GM18499 (cell line): ENCODE data around the gene SLC25A41.

ENCODE experiments used
- ATAC-seq: cut with Tn5 transposase; IDR thresholded peaks from one replicate; pipeline ENCODE4 v1.9.1; 2021; ENCODE audit warnings: moderate number of reproducible peaks; ENCODE audit not compliant: insufficient read depth, unreplicated experiment

The SLC25A41 gene

DNA sequence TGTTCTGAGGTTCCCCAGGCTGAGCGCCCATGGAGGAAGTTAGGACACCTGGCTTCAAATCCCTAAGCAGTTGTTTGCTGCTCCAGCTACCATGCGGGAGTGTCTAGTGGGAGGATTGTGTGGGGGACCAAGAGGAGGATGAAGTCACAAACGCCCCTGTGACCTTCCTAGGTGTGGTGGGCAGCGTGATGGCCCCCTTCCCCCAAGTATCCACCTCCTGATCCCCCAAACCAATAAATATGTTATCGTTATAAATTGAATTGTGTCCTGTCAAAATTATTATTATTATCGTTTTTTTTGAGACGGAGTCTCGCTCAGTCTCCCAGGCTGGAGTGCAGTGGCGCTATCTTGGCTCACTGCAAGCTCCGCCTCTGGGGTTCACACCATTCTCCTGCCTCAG, at the start of gene SLC25A41:
Gene SLC25A41 (minus strand): TSS at position 101 of the 400 bp plus-strand sequence. CDS start 70 bp downstream, at position 31.
- ATAC-seq = no peak

DNA sequence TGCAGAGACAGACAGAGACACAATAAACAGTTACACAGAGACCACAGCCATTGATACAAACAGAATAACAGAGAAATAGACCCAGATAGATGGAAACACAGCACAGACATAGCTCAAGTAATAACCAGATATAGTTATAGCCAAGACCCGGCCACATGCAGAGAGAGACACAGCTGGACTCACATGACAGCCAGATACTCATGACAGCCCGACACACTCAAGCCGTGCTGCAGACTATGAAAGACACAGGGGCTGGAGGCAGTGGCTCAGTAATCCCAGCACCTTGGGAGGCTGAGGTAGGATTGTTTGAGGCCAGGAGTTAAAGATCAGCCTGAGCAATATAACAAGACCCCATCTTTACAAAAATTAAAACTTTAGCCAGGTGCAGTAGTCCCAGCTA, 49.7 kb upstream of the SLC25A41 start:
- no peak for ATAC-seq

DNA sequence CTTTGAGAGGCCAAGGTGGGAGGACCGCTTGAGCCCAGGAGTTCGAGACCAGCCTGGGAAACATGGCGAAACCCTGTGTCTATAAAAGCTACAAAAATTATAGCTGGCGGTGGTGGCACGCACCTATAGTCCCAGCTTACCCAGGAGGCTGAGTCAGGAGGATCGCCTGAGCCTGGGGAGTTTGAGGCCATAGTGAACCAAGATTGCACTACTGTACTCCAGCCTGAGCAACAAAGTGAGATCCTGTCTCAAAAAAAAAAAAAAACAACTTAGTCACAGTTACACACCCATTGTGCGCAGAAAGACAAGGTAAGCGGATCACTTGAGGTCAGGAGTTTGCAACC, 48.8 kb upstream of the SLC25A41 start:
- ATAC-seq = no peak

DNA sequence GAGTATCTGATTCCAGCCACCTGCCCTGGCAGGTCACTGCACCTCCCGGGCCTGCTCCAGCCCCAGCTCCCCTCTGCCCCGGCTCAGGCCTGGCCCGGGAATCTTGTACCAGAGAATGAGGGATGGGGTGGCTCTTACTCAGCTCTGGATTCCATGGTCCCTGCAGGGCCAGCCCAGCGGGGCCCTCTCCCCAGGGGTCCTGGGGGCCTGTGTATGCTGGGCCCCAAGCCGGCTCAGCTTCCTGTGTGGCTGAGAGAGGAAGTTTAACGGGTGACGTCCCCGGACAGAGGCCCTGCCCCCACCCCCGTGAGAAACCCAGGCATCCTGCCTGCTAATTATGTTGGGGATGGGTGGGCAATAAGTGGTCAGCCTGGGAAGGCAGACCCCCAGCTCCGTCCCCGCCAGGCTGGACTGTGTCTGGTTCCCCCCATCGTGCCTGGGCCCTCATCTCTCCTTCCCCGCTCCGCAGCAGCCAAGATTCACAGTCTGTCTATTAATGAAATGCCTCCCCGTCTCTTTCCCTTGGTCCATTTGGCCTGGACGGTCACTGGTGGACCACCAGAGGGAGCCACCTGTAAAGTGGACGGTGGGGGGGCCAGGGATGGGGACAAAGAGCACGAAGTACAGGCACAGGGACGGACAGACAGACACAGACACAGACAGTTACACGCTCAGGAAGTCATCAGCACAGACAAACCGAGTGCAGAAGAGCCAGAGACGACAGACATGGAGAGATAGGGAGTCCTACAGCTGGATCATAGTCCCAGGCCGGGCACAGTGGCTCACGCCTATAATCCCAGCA, 48.2 kb upstream of the SLC25A41 start, which contains the start of gene DENND1C:
Gene DENND1C (minus strand): TSS at position 247 of the 802 bp plus-strand sequence. CDS start 92 bp downstream, at position 155.
- ATAC-seq = no peak

DNA sequence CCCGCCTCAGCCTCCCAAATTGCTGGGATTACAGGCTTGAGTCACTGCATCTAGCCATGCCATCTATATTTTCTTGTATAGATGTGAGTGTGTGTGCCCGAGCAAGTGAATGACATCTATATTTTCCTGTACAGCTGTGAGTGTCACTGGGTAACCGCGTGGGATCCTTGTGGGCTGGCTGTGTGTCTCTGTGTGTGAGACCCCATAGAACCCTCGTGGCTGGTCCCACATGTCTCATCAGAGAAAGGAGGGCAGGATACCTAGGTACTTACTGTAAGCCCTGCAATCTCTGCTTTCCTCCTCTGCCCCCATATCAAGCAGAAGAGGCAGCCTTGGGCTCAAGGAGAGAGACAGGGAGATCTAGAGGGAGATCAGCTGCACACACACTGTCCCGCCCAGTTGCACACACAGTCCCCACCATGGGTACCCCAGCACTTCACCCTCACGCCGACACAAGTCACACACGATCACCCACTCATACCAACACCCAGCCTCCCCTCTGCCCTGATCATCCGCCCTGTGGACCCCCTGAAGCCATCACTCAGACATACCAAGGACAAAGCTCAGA, 47.4 kb upstream of the SLC25A41 start:
- ATAC-seq = no peak

DNA sequence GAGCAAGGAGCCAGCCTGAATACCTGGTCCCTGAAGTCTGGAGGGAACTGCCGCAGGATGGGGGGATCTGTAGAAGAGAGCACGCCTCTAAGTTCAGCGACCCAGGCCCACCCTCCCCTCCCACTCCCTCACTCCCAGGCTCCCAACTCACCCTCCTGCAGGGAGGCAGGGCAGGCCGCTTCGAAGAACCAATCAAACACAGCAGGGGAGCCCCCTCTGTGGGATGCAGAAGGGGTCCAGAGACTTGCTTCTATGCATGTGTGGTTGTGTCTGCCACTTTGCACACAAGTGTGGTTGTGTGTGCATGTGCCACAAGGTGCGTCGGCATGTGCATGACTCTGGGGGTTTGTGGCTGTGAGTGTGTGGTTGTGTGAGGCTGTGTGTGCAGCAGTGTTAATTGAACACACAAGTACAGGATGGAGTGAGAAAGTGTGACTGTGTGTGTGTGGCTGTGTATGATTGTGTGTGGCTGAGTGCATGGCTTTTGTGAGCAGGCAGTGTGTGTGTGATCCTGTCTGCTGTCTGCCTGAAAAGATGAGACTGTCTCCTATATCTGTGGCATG, 46.4 kb upstream of the SLC25A41 start:
- ATAC-seq = no peak

DNA sequence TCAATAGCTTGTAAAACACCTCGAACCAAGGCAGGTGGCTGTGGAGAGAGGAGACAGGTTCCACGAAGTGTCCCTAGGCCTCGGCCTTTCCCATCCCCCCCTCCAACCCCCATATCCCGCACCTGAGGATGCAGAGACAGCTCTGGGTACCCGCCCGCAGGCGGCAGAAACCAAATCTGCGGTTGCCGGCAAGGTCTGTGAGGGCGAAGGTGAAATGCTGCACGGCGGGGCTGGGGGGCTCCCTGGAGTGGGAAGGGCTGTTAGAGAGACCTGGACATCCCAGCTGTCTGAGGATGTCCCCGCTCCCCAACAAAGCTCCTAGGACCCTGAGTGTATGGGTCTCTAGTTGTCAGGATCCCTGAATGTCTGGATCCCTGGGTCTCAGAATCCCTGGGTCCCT, 45.3 kb upstream of the SLC25A41 start:
- ATAC-seq = no peak

DNA sequence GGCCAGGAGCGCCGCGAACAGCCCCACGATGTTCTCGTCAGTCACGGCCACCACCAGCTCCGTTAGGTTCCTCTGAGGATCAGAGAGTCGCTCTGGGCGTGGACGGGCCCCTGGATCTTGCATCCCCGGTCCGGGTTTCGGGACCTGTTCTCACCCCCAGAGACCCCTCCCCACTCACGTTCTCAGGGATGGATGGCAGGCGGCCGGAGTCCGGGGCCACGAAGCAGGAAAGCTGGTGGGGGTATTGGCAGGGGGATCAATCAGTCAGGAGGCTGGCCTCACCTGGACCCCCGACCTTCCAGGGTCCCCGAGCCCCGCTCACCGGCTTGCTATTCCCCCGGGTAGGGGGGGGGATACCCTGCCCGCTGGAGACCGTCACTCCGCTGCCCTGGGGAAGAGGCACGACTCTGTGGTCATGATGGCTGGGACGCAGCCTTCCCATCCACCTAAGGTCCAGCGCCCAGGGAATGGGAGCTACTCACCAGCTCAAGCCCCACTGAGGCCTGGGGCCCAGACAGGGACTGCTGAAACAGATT, 43.4 kb upstream of the SLC25A41 start:
- no peak for ATAC-seq

DNA sequence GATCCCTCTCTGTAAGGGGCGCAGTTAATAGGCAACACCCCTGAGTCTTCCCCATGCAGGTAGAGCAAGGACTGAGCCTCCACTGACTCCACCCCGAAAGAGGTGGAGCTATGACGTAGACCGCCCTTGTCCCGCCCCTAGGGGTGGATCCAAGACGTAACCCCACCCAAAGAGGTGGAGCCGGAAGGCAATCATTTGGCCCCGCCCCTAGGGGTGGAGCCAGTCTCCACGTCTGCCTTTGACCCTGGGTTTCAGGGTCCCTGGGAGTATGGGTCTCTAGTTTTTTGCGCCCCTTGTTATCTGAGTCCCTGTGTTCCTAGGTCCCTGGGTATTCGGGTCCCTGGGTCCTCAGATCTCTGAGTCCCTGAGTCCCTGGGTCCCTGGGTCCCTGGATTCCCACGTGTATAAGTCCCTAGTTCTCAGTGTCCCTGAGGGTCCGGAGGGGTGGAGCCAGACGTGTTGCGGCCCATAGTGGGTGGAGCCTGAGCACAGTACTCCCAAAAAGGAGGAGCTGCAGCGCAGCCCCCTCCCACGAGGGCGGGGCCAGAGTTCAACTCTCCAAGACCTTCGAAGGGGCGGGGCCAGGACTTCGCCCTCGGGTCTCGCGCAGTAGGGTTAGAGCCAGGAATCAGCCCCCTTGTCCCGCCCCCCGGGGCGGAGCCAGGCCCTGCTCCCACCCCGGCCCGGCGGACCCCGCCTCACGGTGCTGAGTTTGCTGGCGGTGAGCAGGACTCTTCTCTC, 42.8 kb upstream of the SLC25A41 start:
- ATAC-seq = no peak

DNA sequence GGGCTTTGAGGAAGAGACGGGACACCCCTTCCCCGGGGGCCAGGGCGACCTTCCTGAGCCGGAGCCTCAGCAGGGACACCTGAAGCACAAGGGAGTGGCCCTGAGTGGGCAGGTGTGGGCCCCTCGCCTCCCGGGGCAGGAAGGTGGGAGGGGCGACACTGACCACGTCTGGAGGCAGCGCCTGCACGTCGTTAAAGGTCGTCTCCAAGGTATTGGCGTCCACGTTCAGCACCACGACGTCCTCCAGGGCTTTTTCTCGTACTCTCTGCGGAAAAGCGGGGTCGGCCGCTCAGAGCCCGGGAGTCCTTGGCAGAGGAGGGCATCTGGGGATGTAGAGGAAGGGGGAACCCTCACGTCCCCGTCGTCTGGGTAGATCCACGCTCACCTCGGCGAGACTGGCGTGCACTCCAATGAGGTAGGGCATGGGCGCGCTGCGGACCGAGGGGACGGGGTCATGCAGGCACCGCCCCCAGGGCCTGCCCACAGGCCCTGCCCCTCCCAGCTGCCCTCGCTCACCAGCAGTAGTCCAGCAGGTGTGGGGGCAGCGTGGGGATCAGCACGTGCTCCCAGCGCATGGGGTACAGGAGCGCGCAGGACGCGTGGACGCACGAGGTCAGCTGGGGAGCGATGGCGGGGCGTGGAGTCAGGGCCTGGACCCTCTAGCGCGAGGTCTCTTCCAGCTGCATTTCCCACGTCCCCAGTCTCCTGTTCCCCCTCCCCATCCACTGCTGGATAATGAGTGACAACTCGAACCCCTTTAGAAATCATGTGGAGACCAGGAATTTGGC, 42.0 kb upstream of the SLC25A41 start:
- ATAC-seq = no peak

DNA sequence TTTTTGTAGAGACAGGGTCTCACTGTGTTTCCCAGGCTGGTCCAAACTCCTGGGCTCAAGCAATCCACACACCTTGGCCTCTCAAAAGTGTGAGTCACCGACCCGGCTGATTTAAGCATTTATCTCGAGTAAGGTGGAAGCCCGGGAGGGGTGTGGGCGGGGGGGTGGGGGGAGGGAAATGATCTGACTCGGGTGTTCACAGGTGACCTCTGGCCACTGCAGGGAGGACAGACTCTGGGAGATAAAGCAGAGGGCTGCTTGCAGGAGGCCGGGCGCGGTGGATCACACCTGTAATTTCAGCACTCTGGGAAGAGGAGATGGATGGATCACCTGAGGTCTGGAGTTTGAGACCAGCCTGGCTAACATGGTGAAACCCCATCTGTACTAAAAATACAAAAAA, 40.1 kb upstream of the SLC25A41 start:
- no peak for ATAC-seq

DNA sequence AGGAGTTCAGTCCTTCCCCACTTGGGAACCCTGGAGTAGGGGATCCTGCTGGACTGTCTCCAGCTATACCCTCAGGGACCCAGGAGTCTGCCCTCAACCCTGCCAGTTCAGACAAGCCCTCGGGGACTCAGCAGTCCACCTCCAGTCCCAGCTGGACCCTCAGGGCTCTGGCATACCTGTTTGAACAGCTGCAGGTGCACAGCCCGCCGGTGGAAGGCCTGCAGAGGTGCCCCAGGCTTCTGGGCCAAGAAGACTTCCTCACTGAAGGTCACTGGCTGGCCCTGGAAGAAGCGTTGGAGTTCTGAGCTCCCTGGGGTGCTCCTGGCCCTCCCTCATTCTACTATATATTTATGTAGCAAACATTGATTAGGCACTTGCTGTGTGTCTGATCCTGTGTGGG, 39.1 kb upstream of the SLC25A41 start:
- ATAC-seq = no peak

DNA sequence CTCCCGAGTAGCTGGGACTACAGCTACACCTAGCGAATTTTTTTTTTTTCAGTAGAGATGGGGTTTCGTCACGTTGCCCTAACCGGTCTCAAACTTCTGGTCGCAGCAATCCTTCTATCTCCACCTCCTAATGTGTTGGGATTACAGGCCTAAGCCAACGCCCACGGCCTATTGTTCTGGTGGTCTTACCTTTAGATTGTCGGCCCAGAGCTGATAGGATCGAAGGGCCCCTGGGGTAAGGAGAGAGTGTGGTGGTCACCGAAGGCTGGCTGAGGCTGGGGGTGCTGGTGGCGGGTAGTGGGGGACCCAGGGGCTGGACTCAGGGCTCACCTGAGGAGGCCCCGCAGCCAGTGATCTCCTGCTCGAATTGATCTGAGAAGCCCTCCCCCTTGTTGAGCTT, 37.5 kb upstream of the SLC25A41 start:
- ATAC-seq = no peak

DNA sequence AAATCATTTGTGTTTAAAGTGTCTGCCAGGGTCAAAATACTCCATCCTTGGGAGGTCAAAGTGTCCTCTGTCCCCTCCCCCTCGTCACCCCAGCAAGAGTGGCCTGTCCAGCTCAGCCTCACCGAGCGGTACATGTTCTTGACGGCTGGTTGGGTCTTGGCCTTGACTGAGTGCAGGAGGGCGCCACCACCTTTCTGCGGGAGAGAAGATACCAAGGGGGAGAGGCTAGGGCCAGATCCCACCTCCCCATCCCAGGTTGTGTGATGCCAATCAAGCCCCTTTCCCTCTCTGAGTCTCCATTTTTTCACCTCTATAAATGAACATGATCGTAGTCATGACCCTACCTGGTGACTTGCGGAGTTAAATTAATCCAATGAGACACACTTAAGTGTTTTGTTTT, 36.6 kb upstream of the SLC25A41 start:
- ATAC-seq = no peak

DNA sequence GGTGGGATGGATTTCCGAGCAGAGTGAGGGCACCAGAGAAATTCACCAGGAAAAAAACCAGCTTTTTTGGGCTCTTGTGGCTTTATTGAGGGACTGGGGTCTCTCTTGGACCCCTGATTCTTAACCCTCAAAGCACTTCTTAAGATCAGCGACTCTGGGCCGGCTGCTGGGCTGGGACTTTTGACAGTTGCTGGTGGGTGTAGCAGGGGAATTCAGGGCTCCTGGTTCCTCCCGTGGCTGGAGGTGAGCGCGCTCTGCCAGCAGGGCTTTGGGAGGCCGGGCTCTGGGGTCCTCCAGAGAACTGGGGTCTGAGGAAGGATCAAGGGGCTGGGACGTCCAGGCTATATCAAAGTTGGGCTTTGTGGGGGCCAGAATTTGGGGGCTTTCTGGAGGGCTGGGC, 33.8 kb upstream of the SLC25A41 start:
- no peak for ATAC-seq

DNA sequence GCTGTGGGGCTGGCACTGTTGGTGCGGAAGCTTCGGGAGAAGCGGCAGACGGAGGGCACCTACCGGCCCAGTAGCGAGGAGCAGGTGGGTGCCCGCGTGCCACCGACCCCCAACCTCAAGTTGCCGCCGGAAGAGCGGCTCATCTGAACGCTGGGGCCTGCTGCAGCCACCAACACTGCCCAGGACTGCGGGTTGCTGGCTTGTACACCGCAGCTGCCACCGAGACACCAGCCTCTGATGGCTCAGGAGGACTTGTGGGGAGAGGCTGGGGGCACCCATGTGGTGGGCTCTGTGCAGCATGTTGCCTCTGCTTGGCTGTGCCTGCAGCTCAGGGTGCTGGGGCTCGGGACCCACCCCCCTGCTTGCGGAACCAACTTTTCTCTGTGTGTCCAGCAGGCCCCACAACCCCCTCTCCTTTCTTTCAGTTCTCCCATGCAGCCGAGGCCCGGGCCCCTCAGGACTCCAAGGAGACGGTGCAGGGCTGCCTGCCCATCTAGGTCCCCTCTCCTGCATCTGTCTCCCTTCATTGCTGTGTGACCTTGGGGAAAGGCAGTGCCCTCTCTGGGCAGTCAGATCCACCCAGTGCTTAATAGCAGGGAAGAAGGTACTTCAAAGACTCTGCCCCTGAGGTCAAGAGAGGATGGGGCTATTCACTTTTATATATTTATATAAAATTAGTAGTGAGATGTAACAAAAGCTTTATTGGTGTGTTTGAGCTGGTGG, 33.1 kb upstream of the SLC25A41 start:
- no peak for ATAC-seq

DNA sequence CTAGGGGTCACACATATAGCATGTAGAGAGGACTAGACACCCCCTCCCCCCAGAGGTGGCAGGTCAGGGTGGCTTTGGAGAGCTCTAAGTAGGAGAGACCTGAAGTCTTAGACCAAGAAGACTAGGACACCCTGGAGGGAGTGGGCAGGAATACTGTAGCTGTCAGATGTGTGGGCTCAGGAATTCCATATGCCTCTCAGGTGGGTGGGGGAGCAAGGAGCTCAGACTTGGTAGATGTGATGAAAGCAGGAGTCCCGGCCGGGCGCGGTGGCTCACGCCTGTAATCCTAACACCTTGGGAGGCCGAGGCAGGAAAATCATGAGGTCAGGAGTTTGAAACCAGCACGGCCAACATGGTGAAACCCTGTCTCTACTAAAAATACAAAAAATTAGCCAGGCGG, 32.1 kb upstream of the SLC25A41 start:
- ATAC-seq = no peak

DNA sequence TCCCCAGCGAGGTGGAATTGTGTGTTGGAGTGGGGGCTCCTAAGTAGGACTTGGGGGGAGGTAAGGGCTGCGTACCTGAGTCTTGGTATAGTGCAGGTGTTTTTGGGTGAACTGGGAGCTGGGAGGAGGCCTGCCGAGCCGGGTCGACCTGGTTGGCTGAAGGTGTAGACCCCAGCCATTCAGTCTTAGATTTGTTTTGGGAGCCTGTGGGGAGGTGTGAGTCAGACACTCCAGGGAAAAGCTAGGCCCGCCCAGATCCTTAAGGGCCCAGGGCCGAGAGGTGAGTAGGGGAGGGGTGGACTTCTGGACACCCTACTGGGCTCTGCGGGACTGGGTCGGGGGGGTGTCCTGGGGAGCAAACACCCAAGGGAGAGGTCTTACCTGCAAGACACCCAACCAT, 31.4 kb upstream of the SLC25A41 start:
- no peak for ATAC-seq

DNA sequence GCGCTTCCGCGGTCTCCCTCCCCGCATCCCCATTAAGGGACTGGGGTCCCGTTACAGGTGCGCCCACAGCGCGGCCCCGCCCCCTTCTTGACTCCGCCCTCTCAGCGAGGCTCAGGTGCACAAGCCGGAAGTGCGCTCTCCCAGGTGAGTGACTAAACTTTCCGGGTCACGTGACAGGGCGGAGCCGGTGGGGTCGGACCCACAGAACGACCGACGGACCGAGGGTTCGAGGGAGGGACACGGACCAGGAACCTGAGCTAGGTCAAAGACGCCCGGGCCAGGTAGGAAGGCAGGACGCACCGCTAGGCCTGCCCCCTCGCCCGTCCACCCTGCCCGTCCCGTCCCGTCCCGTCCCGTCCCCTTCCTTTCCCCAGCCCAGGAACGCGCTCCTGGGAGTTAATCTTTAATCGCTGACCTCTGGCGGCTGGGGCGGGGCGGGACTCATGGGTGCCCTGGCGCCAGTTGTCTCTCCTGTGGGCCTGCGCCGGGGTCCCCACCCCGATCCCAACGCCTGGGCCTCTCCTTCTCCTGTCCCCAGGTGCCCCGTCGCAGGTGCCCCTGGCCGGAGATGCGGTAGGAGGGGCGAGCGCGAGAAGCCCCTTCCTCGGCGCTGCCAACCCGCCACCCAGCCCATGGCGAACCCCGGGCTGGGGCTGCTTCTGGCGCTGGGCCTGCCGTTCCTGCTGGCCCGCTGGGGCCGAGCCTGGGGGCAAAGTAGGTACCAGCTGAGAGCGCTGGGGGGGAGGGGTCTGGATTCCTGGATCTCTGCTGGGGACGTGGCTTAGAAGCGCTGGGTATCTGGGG, 30.7 kb upstream of the SLC25A41 start, which contains the start of gene CRB3:
Gene CRB3 (plus strand): TSS at position 202 of the 804 bp plus-strand sequence. CDS start 431 bp downstream, at position 633.
- no peak for ATAC-seq
